Left hindlimb (tissue), 1 donor: ENCODE measurements around the gene HPCAL1.
A peak's percentile ranks its signal among the peaks of the same experiment; 100 is the strongest.
"Not testable (repeated sequence)": the region's sequence is repeated elsewhere in the genome, so short reads cannot be mapped to it uniquely, and the experiment has no call there.

ENCODE experiments used
- DNase-seq: peaks from one replicate; pipeline ENCODE4 v3.0.0-alpha.2; 2018

Gene HPCAL1

GRCh38 chr2:10428355-10428754 is 125.7 kb downstream of the HPCAL1 start:
- no peak for DNase-seq

GRCh38 chr2:10428924-10429323 is 126.2 kb downstream of the HPCAL1 start:
- no peak for DNase-seq

DNA sequence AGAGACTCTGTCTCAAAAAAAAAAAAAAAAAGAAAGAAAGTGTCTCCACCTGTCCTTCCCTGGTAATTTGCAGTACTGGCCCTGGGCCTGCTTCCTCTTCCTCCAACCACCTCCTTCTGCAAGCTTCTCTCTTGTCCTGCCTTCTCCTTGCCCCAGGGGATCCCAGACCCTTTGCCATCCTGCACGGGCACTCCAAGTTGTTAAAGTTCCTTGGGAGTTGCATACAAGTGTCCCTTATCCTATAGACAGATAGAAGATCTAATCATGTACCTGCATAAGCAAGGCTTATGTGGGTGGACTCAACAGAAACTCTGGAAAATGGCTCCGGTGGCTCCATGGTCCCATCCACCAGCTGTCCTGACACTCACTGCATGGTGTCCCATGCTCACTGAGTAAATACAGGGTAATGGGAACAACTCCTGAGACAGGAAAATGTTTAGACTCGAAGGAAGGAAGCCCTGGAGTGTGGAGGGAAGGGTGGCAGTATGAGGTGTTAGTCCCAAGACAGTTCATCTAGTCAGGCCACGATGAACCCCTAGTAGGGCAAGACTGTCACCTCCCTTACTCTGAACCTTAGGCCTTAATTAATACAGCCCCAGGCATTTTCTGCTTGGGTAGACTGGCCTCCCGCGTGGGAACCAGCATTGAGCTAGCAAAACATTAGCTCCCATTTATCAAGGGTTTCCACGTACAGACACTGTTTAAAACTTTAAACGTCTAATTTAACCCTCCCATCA is 128.3 kb downstream of the HPCAL1 start:
- DNase-seq, result no peak

DNA sequence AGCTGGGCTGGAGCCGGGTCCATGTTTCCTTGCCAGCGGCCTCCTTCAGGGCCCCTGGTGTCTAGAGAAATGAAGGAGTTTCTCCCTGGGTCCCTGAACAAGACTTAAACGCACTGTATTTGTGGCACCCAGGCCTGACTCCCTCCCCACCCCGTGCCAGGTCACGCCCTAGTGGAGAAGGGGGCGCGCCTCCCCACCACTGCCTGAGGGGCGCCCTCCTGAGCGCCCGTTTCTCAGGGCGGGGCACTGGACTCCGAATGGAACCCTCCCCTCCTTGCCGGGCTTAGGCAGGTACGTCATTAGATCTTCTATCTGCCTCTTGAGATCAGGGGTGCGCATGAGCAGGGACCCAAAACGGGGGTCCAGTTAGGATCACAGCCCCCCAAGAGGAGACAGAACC is 129.1 kb downstream of the HPCAL1 start:
- DNase-seq, result no peak

- DNase-seq, result no peak
Measured at GRCh38 chr2:10432311-10433181, 129.8 kb downstream of the HPCAL1 start.

GRCh38 chr2:10433264-10433946 is 130.7 kb downstream of the HPCAL1 start:
- no peak for DNase-seq

- no peak for DNase-seq
Measured at GRCh38 chr2:10433947-10434885, 131.5 kb downstream of the HPCAL1 start.

DNA sequence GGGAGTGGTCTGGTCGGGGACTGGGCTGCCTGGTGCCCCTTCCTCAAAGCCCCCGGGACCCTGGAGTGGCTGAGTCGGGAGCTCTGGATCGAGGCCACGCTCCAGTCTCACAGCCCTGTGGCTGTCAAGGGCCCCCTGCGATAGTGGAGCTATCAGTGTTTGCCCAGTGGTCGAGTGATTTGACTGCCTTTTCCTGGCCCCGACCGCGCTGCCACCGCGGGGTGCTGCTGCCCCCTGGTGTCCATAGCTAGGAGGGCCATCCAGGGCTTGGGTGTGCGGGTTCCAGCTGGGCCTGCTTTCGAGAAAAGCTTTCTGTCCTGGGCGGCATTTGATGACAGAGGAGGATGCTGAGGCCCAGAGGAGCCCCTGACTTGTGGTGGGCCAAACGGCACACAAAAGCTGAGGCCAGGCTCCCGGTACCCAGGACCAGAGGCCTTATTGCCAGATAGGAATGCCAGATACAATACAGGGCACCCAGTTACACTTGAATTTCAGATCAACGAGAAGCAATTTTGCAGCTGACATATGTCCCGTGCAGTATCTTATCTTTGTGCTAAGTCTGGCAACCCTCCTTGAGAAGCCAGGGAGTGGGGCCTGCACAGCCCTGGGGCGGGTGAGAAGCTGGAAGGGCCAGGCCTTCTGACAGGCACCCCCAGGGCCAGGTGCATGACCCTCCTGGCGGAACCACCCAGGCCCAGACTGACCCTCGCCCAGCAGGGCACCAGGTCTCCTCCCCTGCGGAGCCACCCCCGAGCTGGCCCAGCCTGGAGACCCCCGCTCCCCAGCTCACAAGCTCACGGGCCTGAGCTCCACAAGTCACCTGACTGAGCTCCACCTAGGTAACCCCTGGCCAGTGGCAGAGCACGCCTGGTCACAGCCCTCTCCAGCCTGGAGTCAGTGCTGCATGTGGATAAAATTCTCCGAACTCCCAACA is 132.4 kb downstream of the HPCAL1 start:
- DNase-seq, result peak; percentile 87

- no peak for DNase-seq
Measured at GRCh38 chr2:10435820-10436204, 133.1 kb downstream of the HPCAL1 start.

DNA sequence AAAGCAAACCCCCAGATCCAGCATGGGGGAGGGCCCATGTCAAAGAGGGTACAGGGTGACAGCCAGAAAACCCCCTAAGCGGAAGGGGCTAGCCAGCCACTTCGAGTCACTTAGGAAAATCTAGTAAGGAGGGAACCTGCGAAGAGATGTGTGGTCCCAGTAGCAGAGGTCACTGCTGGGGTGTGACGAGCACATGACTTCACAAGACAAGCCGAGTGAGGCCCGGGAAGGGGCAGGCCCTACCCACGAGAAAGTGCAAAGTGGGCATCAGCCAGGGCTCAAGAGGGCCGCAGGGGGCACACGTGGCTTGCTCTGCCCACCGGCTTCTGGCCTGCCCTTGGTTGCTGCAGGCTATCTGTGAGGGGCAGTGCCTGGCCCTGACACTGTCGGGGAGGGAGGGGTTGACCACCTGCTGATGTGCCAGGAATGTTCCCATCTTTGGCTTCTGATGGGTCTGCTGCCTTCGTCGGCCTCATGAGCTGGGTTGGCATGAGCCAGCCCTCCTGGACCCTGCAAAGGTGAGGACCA is 133.9 kb downstream of the HPCAL1 start:
- DNase-seq, result no peak

GRCh38 chr2:10437806-10438205 is 135.1 kb downstream of the HPCAL1 start:
- no peak for DNase-seq

DNA sequence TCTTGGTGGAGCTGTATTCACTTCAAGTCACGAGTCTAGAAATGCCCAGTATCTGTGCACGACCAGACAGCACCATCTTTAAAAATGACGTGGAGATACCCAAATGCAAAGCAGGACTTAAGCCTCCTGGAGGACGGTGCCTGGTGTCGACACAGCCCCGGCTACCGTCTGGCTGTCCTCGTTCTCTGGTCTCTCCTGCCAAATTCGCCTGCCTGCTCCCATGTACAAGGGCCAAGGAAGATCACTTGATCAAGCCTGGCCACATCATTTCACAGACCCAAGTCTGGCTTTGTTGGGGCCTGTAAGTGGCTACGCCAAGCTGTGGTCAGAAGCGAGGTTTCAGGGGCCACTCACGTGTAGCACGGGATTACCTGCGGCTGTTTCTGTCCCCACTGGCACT is 136.0 kb downstream of the HPCAL1 start:
- DNase-seq, result no peak

- DNase-seq, result no peak
Measured at GRCh38 chr2:10439185-10439879, 136.6 kb downstream of the HPCAL1 start.

GRCh38 chr2:10439971-10440370 is 137.3 kb downstream of the HPCAL1 start:
- DNase-seq, result no peak

- DNase-seq, result no peak
Measured at GRCh38 chr2:10440736-10441135, 138.0 kb downstream of the HPCAL1 start.

DNA sequence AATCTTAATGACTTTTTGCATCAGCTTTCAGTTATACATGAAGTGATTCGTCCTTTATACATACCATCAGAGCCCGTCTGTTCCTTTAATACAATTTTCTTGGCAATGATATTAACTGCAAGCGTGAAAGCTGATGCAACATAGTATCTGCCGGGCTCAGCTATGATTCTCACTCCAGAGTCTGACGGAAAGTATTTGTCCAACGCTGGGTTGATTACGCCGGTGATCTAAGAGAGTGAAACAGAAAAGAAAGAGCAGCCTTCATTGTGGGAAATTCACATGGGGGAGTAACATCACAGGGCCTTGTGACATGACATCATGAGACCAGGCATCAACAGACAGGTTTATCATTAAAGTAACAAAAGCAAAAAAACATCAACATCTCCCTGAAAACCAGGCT is 139.2 kb downstream of the HPCAL1 start:
- DNase-seq, result no peak

- DNase-seq, result not testable (repeated sequence)
Measured at GRCh38 chr2:10442469-10443126, 139.9 kb downstream of the HPCAL1 start.

GRCh38 chr2:10444463-10444862 is 141.8 kb downstream of the HPCAL1 start:
- no peak for DNase-seq

GRCh38 chr2:10446631-10447030 is 143.9 kb downstream of the HPCAL1 start:
- no peak for DNase-seq
